GM21723 (cell line): ENCODE measurements around the gene FRY.
A peak's percentile ranks its signal among the peaks of the same experiment; 100 is the strongest.
"Not testable (repeated sequence)": the region's sequence is repeated elsewhere in the genome, so short reads cannot be mapped to it uniquely, and the experiment has no call there.

ENCODE experiments used
- ATAC-seq: cut with Tn5 transposase; IDR thresholded peaks from one replicate; pipeline ENCODE4 v1.9.1; 2021; ENCODE audit warnings: mild to moderate bottlenecking, moderate library complexity; ENCODE audit not compliant: unreplicated experiment

The FRY gene

DNA sequence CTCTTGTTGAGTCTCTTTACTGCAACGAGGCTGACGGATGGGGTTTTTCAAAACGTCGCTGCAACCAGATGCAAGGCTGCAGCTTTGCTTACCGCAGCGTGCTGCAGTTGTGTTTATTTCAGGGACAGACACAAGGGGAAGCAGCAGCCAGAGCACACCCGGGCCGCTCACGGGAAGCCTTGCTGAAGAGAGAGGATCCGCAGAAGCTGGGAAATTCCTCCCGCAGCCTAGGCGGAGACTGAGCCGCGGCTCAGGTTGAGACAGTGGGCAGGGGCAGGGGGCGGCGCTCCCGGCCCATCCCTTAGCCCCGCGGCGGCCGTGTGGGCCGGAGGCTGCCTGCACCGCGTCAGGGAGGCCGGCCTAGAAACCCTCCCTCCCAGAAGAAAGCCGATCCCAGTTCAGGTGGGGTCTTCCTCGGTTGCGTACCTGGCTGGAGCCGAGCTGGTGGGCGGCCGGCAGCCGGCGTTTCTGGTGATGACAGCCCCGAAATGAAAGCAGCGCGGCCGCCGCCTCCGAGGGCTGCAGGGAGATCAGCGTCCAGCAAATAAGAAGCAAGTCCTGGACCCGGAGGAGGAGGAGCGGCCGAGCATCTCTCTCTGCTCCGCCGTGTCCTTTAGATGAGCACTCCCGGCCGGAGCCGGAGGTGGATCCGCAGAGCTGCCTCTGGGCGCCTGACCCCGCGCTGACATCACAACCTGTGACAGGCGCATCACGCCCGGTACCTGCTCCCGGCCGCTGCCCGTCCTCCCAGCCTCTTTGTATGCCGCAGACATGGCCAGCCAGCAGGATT lies at the start of gene FRY:
Gene FRY (plus strand): TSS at position 750 of the 790 bp plus-strand sequence. CDS start 22 bp downstream, at position 772.
- peak; percentile 78 for ATAC-seq

DNA sequence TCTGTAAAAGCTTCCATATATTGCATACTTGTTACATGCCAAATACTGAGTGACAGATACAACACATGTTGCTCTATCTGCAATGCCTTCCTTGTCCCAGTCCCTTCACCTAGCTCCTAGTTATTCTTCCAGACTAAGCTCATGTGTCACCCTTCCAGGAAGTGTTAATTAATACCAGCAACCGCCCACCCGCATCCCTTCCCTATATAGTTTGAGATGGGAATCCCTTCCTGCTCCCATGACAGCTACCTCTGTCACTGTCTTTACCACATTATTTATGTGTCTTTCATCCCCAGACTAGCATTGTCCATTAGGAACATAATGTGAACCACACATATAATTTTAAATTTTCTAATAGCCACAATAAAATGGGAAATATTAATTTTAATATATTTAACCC lies 49.5 kb upstream of the FRY start:
- ATAC-seq, result no peak

DNA sequence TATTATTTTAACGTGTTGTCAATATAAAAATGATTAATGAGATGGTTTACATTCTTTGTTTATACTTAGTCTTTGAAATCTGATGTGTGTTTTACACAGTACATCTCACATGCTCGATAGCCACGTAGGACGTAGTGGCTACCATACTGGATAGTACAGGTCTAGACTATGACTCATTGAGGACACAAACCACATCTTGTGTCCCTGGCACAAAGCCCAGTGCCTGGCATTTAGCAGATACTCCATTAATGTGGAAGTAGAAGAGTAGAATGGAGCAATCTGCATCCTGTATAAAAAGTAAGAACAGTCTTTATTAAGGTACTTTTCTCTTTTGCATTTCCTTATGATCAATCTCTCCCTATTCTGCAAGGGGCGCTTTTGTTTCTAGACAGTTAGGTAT lies 49.0 kb upstream of the FRY start:
- ATAC-seq, result no peak

DNA sequence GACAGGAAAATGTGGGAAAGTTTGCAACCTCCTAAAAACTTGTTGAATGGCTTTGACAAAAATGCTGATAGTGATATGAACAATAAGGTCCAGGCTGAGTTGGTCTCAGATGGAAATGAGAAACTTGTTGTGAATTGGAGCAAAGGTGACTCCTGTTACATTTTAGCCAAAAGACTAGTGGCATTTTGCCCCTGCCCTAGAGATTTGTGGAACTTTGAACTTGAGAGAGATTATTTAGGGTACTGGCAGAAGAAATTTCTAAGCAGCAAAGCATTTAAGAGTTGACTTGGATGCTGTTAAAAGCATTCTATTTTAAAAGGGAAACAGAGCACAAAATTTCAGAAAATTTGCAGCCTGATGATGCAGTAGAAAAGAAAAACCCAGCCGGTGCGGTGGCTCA lies 47.9 kb upstream of the FRY start:
- ATAC-seq, result not testable (repeated sequence)

DNA sequence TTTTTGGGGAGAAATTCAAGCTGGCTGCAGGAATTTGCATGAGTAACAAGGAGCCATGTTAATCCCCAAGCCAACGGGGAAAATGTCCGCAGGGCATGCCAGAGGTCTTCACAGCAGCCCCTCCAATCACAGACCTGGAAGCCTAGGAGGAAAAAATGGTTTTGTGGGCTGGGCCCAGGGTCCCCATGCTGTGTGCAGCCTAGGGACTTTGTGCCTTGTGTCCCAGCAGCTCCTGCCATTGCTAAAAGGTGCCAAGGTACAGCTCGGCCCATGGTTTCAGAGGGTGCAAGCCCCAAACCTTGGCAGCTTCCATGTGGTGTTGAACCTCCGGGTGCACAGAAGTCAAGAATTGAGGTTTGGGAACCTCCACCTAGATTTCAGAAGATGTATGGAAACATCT lies 47.2 kb upstream of the FRY start:
- not testable (repeated sequence) for ATAC-seq

DNA sequence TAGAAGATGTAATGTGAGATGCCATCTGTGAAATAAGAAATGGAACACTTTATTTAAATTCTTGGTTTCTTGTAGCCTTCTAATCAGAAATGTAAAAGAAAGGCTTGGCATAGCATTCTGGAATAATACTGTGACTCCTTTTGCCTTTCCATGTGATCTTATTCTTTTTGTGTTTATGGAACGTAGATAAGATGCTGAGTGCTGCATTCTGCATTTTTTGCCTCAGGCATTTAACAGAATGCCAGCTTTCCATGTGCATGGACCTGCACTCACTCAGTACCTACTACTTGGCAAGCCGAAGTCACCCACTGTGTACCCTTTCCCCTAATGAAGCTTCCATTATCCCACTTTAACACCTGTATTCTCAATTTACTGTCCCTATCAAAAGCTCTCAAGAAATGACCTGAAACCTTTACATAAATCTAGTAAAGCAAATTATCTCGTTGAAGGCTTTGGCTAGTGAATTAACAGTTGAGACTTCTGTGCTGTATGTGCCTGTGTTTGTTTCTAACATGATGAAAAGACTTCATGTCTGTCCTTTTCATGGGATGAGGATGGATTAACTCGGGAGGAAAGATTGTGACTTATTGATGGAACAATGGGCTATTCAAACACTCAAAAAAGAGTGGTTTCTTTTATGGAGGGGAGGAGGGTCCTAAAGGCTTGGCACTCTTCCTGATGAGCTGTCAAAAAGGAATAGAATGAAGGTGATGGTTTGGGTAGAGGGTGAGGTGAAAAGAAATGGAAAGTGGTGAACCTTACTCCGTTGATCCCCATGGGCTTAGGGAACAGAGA lies 44.7 kb upstream of the FRY start:
- ATAC-seq, result no peak

DNA sequence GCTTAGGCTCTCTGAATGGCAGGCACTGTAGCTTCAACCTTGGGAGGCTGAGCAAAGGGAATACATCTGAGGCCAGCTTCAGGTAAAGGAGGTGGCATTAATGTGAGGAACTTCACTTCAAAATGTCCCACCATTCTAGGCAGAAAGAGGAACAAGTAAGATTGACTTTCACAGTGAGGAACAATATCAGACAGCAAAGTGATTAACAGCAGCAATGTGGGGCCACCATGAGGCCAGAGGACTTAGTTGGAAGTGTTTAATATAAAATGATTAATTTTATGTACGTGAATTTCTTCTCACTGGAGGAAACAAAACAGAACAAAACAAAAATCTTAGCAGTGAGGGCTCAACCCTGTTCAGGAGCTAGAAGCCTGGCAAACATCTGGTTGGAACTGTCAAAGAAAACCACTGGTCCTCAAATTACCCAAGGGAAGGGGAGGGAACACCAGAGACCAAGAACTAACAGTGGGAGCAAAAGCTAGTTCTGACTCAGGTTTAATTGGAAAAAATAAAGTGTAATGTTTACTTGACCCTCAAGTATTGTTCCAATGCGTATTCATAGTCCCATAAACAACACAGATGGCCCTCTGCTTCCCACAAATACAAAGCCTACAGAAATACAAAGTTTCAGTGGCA lies 43.9 kb upstream of the FRY start:
- no peak for ATAC-seq

DNA sequence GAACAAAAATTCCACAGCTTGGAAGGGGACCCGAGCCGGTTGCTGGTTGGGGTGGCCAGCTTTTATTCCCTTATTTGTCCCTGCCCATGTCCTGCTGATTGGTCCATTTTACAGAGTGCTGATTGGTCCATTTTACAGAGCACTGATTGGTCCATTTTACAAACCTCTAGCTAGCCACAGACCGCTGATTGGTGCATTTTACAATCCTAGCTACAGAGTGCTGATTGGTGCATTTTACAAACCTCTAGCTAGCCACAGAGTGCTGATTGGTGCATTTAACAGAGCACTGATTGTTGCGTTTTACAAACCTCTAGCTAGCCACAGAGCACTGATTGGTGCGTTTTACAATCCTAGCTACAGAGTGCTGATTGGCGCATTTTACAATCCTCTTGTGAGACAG lies 37.2 kb upstream of the FRY start:
- ATAC-seq, result not testable (repeated sequence)

DNA sequence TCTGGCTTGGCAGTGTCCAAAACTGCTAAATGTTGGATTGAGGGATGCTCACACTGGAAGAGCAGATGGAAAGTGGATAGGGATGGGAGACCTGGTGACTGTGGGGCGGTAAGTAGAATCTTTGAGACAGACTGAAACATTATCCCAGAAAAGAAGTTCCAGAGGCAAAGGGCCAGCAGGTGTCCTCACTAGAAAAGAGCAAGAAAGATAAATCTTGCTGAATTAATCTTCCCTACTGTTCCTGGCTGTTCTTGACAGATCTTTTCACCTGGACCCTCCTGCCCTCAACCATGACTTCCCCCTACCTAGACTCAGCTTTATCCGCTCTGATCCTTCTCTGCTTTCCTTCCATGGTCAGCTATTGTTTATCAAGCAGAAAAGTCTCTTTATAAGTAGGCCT lies 35.0 kb upstream of the FRY start:
- ATAC-seq, result no peak

DNA sequence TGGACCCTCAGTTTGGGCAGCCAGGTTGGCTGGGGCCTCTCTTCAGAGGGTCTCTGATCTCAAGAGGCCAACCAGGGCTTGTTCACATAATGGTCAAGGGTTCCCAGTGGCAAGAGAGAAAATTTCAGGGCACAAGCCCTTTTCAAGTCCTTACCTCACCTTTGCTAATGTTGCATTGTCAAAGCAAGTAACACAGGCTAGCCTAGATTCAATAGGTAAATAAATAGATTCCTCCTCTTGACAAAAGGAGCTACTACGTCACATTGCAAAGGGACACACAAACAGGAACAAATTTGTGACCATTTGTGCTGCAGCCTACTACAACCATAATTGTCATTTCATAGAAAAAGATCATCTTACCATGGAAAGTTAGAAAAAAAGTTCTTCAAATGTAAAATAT lies 33.9 kb upstream of the FRY start:
- no peak for ATAC-seq

DNA sequence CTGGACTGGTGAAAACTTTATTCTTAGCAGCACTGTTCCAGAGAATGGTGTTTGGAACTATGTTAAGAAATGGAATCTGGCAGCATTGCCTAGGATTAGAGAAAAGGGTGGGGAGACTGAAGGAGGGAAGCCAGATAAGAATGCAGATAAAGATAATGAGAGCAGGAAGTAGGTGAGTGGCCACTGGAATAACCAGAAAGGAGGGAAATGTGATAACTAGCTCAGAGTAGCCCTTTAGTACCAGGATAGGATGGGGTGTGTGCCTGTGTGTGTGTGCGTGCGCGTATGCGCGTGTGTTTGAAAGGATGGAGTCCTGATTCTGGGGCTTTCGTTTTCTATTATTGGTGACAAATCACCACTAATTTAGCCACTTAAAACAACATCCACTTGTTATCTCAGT lies 33.4 kb upstream of the FRY start:
- ATAC-seq, result no peak

DNA sequence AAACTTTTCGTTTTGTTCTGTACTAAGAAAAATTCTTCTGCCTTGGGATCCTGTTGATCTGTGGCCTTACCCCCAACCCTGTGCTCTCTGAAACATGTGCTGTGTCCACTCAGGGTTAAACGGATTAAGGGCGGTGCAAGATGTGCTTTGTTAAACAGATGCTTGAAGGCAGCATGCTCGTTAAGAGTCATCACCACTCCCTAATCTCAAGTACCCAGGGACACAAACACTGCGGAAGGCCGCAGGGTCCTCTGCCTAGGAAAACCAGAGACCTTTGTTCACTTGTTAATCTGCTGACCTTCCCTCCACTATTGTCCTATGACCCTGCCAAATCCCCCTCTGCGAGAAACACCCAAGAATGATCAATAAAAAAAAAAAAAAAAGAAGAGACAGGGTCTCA lies 30.8 kb upstream of the FRY start:
- ATAC-seq, result not testable (repeated sequence)

DNA sequence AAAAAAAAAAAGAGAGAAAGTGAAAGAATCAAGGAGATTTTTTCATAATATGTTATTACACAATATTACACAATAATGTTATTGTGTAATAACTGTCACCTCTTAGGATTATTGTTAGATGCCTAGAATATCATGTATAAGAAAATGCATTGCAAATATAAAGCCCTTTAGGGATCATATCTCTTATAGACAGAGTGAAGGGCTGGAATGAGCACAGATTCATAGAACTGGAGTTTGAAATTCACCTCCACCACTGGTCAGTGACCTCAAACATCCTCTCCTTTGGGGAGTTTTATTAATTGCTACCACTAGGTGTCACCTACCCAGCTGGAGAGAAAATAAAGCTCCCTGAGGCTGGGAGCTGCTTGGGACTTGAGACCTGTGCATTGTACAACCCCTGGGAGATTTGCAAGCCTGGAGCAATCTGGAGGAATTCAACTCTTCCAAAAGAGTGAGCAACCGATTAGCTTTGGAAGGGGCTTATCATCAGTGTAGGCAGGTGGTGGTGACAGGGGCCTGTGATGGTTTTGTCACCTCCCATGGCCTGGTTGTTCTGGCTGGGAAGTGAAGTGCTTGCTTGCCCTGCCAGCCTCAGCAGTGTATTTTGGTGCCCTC lies 30.3 kb upstream of the FRY start:
- ATAC-seq, result peak; percentile 94

DNA sequence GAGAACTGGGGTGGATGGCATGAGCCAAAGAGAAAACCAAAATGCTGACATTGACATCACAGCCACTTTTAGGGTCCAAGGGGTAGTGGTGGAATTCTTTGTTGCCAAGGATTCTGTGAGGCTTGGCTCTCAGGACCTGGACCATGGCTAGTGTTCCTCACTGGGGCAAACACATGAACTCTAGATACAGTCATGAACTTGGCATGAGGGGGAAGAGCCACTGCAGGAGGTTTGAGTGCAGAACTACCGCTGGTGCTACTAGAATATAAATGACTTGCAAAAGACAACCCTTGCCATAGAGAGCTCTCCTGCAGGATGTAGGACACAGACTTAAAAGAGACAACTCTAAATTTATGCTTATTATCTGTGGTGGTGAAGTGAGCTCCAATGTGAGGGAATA lies 29.8 kb upstream of the FRY start:
- ATAC-seq, result no peak

DNA sequence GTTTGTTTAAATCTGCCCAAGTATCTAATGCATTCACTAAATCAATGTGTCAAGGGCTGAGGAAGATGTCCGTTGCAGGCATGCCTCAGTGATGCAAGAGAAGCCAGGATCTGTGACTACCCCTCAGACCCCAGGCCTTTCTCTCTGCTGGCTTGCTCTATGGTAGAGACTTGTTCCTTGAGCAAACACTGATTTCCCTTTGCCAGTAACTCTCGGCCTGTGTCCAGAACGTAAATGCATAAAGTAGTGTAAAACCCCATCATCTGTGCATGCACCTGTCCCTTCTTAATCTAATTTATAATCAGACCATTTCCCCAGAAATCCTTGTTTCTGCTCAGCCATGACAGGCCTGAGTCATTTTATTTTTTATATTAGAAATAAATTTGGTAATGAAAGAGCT lies 28.7 kb upstream of the FRY start:
- no peak for ATAC-seq

DNA sequence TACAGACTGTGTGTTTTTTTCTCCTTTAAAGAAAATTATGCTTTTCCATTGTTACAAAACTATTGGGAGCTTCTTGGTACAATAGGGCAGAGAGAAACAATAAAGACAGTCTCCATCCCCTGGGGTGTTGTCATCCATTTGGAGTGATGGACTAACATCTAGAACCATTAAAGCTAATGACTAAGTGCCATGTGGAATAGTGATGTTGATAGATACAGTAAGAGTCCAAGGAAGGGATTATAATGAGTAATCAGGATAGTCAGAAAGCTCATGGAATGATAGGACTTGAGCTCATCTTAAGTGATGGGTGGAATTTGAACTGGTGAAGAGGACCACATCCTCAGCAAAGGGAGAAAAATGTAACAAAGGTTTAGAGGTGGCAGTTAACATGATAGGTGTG lies 24.1 kb upstream of the FRY start:
- no peak for ATAC-seq

DNA sequence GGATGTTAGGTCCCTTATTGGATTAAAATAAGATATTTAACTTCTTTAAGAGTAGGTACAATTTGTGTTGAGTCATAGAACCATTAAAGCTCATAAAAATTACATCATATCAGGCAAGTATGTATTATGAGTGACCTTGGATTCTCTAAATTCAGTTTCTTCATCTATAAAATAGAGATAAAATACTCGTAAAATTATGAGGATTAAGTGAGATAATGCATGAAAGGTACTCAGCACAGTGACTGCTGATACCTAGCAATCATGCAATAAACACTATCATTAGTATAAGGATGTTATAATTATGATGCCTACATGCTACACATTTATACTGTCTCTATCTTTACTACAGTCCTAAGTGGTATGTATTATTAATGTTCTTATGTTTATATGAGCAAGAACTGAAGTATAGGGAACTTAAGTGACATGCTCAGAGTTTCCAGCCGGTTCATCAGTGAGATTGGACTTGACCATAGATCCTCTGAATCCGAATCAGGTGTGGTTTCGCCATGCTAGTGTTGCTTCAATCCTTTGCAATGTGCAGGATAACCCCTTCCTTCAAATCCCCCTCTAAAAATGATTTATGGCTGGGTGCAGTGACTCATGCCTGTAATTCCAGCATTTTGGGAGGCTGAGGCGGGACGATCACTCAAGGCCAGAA lies 22.9 kb upstream of the FRY start:
- no peak for ATAC-seq

DNA sequence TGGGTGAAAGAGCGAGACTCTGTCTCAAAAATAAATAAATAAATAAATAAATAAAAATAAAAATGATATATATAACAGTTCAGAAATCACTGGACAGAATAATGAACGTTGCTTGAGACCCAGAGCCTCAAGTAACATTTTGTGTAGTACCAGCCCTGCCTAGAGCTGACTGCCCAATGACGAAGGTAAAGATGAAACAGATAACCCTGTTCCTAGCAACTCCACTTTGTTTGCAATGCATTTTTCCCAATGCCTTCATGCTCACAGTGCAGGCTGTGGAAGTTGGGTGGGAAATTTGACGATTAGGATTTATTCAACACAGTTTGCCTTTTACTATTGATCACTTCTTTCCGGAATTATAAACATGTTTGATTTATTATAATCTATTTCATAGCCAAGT lies 22.2 kb upstream of the FRY start:
- ATAC-seq, result no peak

DNA sequence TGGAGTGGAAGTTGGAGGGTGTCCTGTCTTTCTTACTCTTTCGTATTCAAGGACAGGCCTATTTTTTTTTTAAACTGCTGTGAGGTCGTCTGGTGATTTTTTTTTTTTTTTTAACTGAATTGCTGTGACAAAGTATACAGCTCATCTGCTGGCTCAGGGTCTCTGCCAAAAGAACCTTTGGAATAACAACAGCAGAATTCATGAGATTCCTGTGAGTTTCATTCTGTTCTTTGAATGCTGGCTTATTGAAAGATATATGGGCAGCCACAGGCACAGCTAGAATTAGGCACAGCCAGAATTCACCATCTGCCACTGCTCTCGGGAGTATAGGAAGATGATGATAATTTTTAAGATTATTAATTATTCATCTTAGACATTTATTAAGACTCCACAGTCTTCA lies 21.4 kb upstream of the FRY start:
- no peak for ATAC-seq

DNA sequence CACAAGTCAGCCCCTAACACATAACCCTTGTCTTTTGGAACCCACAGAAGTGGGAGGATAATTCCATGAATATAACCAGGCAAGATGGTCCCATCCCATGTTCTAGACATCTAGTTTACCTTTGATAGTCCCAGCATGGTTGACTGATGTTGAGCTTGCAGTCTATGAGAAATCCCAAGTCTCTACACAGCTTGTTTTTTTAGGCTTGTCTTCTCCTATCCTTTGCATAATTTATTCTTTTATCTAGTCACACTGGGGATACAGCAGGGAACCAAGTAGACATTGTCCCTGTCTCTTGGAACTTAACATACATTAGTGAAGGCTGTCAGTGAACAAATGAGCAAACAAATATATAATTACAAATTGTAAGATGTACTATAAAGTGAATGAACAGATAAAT lies 19.6 kb upstream of the FRY start:
- no peak for ATAC-seq

DNA sequence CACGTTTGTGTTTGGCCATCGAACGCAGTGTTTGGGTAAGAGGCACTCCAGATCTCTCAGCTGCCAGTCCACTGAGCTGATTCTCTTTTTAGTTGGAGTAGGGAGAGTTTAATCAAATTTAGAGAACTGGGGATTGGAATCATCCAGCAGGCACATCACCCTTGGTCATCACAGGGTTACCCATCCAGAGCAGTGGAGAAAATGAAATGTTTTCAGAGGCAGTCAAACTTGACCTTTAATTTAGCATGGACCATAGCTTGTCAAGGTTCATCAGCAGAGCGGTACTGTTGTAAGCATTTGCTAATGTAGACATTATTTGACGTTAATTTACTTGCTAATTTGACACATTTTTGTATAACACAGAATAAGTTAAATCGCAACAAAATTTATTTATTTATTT lies 18.4 kb upstream of the FRY start:
- no peak for ATAC-seq
